ENCODE data around the gene DET1. TPM values are rescaled to one million over a fixed set of nuclear protein-coding genes. Genes with fewer than 3 reads are reported as not detected.
A peak's percentile ranks its signal among the peaks of the same experiment; 100 is the strongest.
"Not testable (repeated sequence)": the region's sequence is repeated elsewhere in the genome, so short reads cannot be mapped to it uniquely, and the experiment has no call there.

DET1 gene
- total RNA-seq, 2 experiments from 2014 or later = 1.8 to 2.1 TPM

DNA sequence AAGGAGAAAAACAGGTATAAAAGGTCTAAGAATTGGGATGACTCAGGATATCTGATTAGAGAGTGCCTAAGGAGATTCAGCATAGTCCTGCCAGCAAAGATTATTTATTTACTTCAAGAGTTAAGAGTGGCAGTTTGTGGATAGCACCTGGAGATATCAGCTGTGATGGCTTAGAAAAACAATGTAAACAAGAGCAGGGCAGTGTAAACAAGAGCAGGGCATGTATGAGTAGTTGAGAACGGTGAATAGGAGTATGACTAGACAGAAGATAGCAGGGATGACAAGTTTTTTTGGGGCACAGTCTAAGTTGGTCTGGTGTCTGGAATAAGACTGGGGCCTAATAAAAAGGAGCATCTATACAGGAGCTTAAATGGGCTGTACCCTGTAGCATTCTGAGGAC lies 1.5 kb upstream of the DET1 start:
- H3K27ac Mint-ChIP-seq = not testable (repeated sequence)

DNA sequence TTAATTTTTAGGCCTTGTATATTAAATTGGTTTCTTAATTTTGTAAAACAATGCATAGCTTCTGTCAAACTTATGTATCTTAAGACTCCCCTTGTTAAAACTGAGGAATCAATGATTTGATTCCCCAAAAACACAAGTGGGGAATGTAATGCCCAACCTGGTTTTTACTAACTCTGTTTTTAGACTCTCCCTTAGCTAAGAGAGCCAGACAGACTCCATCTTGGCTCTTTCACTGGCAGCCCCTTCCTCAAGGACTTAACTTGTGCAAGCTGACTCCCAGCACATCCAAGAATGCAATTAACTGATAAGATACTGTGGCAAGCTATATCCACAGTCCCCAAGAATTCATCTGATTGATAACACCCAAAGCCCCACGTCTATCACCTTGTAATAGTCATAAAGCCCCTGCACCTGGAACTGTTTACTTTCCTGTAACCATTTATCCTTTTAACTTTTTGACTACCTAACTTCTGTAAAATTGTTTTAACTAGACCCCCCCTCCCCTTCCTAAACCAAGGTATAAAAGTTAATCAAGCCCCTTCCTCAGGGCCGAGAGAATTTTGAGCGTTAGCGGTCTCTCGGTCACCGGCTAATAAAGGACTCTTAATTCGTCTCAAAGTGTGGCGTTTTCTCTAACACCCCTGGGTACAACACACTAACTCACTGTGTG lies 768 bp downstream of the DET1 start:
- Mint-ChIP-seq H3K4me1 (peaks cover 18% of the 10 kb centered on the region), H3K4me3 (peak overlapping the region; percentile 88), H3K27ac (peak overlapping the region; percentile 93)
- DNase-seq, H3K27me3 Mint-ChIP-seq, H3K9me3 Mint-ChIP-seq, H3K36me3 Mint-ChIP-seq: not testable (repeated sequence)

More for the DNA sequence above, 1.5 kb upstream of the DET1 start:
- not testable (repeated sequence) for H3K4me3 Mint-ChIP-seq, H3K9me3 Mint-ChIP-seq, H3K27me3 Mint-ChIP-seq, DNase-seq, H3K36me3 Mint-ChIP-seq
- H3K4me1 Mint-ChIP-seq = peaks cover 11% of the 10 kb centered on the region

DNA sequence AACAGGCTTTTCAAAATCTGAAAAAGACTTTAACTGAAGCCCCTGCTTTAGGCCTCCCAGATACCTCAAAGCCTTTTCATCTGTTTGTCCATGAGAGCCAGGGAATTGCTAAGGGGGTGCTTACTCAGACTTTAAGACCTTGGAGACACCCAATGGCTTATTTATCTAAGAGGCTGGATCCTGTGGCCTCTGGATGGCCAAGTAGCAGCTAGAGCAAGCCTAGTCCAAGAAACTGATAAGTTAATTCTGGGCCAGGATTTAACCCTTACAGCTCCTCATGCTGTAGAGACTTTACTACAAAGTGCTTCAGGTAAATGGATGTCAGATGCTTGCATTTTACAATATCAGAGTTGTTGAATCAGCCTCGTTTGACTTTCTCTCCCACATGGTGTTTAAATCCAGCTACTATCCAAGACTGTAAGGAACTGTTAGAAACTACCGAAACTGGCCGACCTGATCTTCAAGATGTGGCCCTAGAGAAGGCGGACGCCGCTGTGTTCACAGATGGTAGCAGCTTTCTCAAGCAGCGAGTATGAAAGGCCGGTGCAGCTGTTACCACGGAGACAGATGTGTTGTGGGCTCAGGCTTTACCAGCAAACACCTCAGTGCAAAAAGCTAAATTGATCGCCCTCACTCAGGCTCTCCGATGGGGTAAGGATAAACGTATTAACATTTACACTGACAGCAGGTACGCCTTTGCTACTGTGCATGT lies 3.3 kb downstream of the DET1 start:
- H3K9me3 Mint-ChIP-seq = no peaks in the 10 kb centered on the region
- no peak overlapping the region for H3K4me3 Mint-ChIP-seq
- DNase-seq = no peak
- H3K36me3 Mint-ChIP-seq = peaks cover 7% of the 10 kb centered on the region
- H3K4me1 Mint-ChIP-seq = peaks cover 18% of the 10 kb centered on the region
- H3K27ac Mint-ChIP-seq = no peak overlapping the region
- no peaks in the 10 kb centered on the region for H3K27me3 Mint-ChIP-seq

GRCh38 chr15:88542342-88542733 lies 4.1 kb downstream of the DET1 start:
- H3K27ac Mint-ChIP-seq = no peak overlapping the region
- no peak for DNase-seq
- peaks cover 18% of the 10 kb centered on the region for H3K4me1 Mint-ChIP-seq
- H3K9me3 Mint-ChIP-seq = no peaks in the 10 kb centered on the region
- no peak overlapping the region for H3K4me3 Mint-ChIP-seq
- H3K36me3 Mint-ChIP-seq = peaks cover 7% of the 10 kb centered on the region
- H3K27me3 Mint-ChIP-seq = no peaks in the 10 kb centered on the region

GRCh38 chr15:88541709-88542341 lies 4.7 kb downstream of the DET1 start:
- DNase-seq = no peak
- H3K4me1 Mint-ChIP-seq = peaks cover 13% of the 10 kb centered on the region
- no peak overlapping the region for H3K4me3 Mint-ChIP-seq
- peaks cover 6% of the 10 kb centered on the region for H3K36me3 Mint-ChIP-seq
- no peaks in the 10 kb centered on the region for H3K9me3 Mint-ChIP-seq
- H3K27ac Mint-ChIP-seq = no peak overlapping the region
- no peaks in the 10 kb centered on the region for H3K27me3 Mint-ChIP-seq

- H3K4me1 Mint-ChIP-seq = peaks cover 11% of the 10 kb centered on the region
- H3K9me3 Mint-ChIP-seq, DNase-seq, H3K27me3 Mint-ChIP-seq, H3K27ac Mint-ChIP-seq, H3K4me3 Mint-ChIP-seq, H3K36me3 Mint-ChIP-seq: not testable (repeated sequence)
These were observed 5.4 kb downstream of the DET1 start for GRCh38 chr15:88541111-88541510.

GRCh38 chr15:88540350-88540749 lies 6.1 kb downstream of the DET1 start:
- not testable (repeated sequence) for H3K27me3 Mint-ChIP-seq, H3K9me3 Mint-ChIP-seq, H3K27ac Mint-ChIP-seq, H3K36me3 Mint-ChIP-seq, DNase-seq, H3K4me3 Mint-ChIP-seq, H3K4me1 Mint-ChIP-seq

DNA sequence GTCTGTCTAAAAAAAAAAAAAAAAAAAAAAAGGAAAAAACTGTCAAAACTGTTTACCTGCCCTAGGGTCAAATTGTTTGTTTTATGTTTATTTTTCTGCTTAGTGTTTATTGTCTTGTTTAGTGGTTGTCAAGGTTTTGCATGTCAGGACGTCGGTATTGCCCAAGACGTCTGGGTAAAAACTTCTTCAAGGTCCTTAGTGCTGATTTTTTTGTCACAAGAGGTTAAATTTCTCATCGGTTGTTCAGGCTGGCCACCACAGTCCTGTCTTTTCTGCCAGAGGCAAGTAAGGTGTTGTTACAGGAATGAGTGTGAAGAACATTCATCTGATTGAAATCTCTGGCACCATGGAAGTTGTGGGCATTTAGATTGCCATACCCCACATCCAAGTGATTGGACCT lies 7.0 kb downstream of the DET1 start:
- no peak overlapping the region for H3K4me3 Mint-ChIP-seq
- no peak overlapping the region for H3K27ac Mint-ChIP-seq
- no peak for DNase-seq
- peaks cover 7% of the 10 kb centered on the region for H3K4me1 Mint-ChIP-seq
- no peaks in the 10 kb centered on the region for H3K27me3 Mint-ChIP-seq
- H3K36me3 Mint-ChIP-seq = peaks cover 12% of the 10 kb centered on the region
- peaks cover 8% of the 10 kb centered on the region for H3K9me3 Mint-ChIP-seq

GRCh38 chr15:88538972-88539371 lies 7.5 kb downstream of the DET1 start:
- Mint-ChIP-seq H3K9me3 (peaks cover 11% of the 10 kb centered on the region), H3K4me1 (peaks cover 7% of the 10 kb centered on the region), H3K4me3 (no peak overlapping the region), H3K27ac (no peak overlapping the region), H3K36me3 (peaks cover 15% of the 10 kb centered on the region), H3K27me3 (no peaks in the 10 kb centered on the region)
- DNase-seq = no peak

- peaks cover 14% of the 10 kb centered on the region for H3K9me3 Mint-ChIP-seq
- H3K4me3 Mint-ChIP-seq = no peak overlapping the region
- H3K27ac Mint-ChIP-seq = no peak overlapping the region
- H3K4me1 Mint-ChIP-seq = peaks cover 7% of the 10 kb centered on the region
- H3K36me3 Mint-ChIP-seq = peaks cover 17% of the 10 kb centered on the region
- H3K27me3 Mint-ChIP-seq = no peaks in the 10 kb centered on the region
- no peak for DNase-seq
These were observed 8.7 kb downstream of the DET1 start for GRCh38 chr15:88537591-88538317.

DNA sequence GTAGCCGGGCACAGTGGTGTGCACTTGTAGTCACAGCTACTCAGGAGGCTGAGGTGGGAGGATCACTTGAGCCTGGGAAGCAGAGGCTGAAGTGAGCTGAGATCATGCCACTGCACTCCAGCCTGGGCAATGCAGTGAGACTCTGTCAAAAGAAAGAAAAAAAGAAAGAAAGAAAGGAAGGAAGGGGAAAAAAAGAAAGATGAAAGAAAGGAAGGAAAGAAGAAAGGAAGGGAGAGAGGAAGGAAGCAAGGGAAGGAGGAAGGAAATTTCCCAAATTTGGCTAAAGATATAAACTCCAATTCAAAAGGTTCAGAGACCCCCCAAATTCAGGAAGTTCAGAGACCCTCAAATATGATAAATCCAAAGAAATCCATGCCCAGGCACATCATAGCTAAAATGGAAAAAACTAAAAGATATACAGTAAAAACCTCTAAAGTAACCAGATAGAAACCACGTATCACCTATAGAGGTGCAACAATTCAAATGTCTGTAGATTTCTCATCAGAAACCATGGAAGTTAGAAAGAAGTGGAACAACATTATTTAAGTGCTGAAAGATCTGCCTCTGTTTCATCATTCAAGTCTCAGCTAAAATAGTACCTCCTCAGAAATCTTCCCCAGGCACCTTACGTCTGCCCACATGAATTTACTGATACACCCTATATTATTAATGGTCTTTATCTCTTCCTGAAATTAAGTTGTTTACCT lies 10.7 kb downstream of the DET1 start:
- peaks cover 24% of the 10 kb centered on the region for H3K36me3 Mint-ChIP-seq
- H3K4me1 Mint-ChIP-seq = no peaks in the 10 kb centered on the region
- H3K27me3 Mint-ChIP-seq = no peaks in the 10 kb centered on the region
- peaks cover 14% of the 10 kb centered on the region for H3K9me3 Mint-ChIP-seq
- DNase-seq = no peak
- H3K27ac Mint-ChIP-seq = no peak overlapping the region
- H3K4me3 Mint-ChIP-seq = no peak overlapping the region

DNA sequence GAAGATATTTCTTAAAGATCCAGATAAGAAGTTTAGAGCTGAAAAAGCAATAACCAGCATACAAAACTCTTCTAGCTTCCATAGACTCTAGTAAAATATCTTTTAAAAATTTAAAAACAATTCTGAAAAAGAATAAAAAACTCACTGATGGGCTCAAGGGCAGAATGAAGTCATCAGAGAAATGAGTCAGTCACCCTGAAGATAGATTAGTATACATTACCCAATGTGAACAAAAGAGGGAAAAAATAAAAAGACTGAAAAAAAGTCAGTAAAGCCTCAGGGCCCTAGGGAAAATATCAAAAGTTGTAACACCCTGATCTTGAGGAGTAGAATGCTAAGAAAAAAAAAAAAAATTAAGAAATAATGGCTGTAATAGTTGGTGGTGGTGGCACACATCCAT lies 11.4 kb downstream of the DET1 start:
- Mint-ChIP-seq H3K27ac (no peak overlapping the region), H3K9me3 (peaks cover 14% of the 10 kb centered on the region), H3K4me3 (no peak overlapping the region), H3K4me1 (no peaks in the 10 kb centered on the region), H3K36me3 (peaks cover 31% of the 10 kb centered on the region), H3K27me3 (no peaks in the 10 kb centered on the region)
- no peak for DNase-seq

GRCh38 chr15:88533376-88533775 lies 13.1 kb downstream of the DET1 start:
- DNase-seq = no peak
- H3K36me3 Mint-ChIP-seq = peaks cover 36% of the 10 kb centered on the region
- H3K27ac Mint-ChIP-seq = no peak overlapping the region

DNA sequence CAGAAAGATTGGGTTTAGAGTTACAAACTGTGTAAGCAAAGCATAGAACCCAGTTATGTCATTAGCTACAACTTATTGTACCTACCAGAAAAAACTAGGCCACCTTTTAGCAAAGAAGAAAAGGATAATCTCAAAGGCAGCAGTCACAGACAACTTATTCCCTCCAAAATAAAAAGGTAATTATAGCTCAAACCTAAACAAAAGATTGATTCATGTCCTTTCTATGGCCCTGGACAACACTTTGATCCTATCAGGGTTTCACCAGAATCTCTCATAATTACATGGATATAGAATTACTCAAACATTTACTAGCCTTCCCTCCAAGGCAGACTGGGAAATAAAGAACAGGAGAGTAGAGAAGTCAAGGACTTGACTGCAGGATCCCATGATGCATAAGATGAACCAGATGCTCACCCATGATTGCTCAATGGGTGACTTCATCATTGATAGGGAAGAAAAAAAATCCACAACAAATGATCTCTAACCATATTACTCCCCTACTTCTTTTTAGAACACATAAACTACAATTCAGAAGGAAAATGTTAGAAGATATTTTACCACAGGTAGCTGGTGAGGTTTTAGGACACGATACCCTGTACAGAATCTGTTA lies 17.4 kb downstream of the DET1 start:
- H3K36me3 Mint-ChIP-seq = peaks cover 30% of the 10 kb centered on the region
- no peaks in the 10 kb centered on the region for H3K4me1 Mint-ChIP-seq
- H3K9me3 Mint-ChIP-seq = peaks cover 4% of the 10 kb centered on the region
- H3K27me3 Mint-ChIP-seq = no peaks in the 10 kb centered on the region
- H3K27ac Mint-ChIP-seq = no peak overlapping the region
- DNase-seq = no peak
- H3K4me3 Mint-ChIP-seq = no peak overlapping the region

More at GRCh38 chr15:88533376-88533775, 13.1 kb downstream of the DET1 start:
- H3K4me1 Mint-ChIP-seq = no peaks in the 10 kb centered on the region
- no peaks in the 10 kb centered on the region for H3K27me3 Mint-ChIP-seq
- peaks cover 14% of the 10 kb centered on the region for H3K9me3 Mint-ChIP-seq
- H3K4me3 Mint-ChIP-seq = no peak overlapping the region

Data from activated naive CD8-positive, alpha-beta T cell treated with anti-CD3 and anti-CD28 coated beads for 36 hours (primary cell).